ENCODE data around the gene EHMT1. TPM values are rescaled to one million over a fixed set of nuclear protein-coding genes. Genes with fewer than 3 reads are reported as not detected.

EHMT1 gene
- total and polyA plus RNA-seq, 2 experiments from 2014 or later = 162 to 177 TPM

DNA sequence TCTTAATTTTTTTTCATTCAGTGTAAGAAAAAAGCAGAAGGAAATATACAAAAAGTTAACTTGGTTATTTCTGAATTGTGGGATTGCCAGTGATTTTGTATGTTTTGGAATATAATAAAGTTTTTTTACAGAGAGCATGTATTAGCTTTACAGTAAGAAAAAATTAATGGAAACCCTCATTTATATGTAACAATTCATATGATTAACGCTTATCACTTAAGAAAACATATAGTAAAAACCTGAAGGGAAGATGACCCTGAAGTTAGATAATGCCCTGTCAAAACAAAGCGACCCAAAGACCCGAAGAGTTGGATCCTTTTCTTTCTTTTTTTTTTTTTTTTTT, 52.4 kb downstream of the EHMT1 start:
- no peaks in the 10 kb centered on the region for H4K20me1 ChIP-seq (replicated peaks; ENCODE audit: insufficient read depth)
- H3K36me3 ChIP-seq (ENCODE audit: insufficient read depth) = no peaks in the 10 kb centered on the region
- H3K9me2 ChIP-seq (ENCODE audit: insufficient read depth) = no peaks in the 10 kb centered on the region
- peaks cover 65% of the 10 kb centered on the region for H3K4me1 ChIP-seq (ENCODE audit: insufficient read depth)
- H3K27me3 ChIP-seq (ENCODE audit: insufficient read depth) = no peaks in the 10 kb centered on the region
- ATAC-seq (no peak), DNase-seq (ENCODE audit: low spot score) (no peak)
- no peak overlapping the region for H2AFZ ChIP-seq
- Mint-ChIP-seq H3K4me1 (peaks cover 85% of the 10 kb centered on the region), H3K27ac (0 out of 2 replicates have a peak overlapping the region, but pooled peaks have one; percentile 75), H3K4me3 (no peak overlapping the region), H3K27me3 (ENCODE audit: insufficient read depth, low read depth, poor library complexity) (peaks cover 19% of the 10 kb centered on the region), H3K9me3 (no peaks in the 10 kb centered on the region; the same call in 2 of the 3 replicates), H3K36me3 (ENCODE audit: low read depth) (peaks cover 36% of the 10 kb centered on the region)
- H3K4me2 ChIP-seq = 0 out of 2 replicates have a peak overlapping the region, but pooled peaks have one; percentile 34
- peaks cover 18% of the 10 kb centered on the region for H3F3A ChIP-seq (replicated peaks; ENCODE audit: low read depth)
- TF ChIP-seq CREB1 (CRISPR knock-in tag; IDR thresholded peaks at IDR 0.05; ENCODE audit: low read depth) (no peak), NANOG (IDR thresholded peaks at IDR 0.05; ENCODE audit: borderline replicate concordance) (no peak), POLR2AphosphoS5 (IDR thresholded peaks at IDR 0.05; ENCODE audit: low read depth) (no peak), ZNF331 (CRISPR knock-in tag; IDR thresholded peaks at IDR 0.05; ENCODE audit: low read depth) (no peak), JUNB (IDR thresholded peaks at IDR 0.05; ENCODE audit: unreplicated experiment) (no peak), EZH2phosphoT487 (IDR thresholded peaks at IDR 0.05; ENCODE audit: unreplicated experiment) (no peak), EZH2 (IDR thresholded peaks at IDR 0.05; ENCODE audit: low read depth, unreplicated experiment) (no peak)
- TF ChIP-seq, protein P1, sequence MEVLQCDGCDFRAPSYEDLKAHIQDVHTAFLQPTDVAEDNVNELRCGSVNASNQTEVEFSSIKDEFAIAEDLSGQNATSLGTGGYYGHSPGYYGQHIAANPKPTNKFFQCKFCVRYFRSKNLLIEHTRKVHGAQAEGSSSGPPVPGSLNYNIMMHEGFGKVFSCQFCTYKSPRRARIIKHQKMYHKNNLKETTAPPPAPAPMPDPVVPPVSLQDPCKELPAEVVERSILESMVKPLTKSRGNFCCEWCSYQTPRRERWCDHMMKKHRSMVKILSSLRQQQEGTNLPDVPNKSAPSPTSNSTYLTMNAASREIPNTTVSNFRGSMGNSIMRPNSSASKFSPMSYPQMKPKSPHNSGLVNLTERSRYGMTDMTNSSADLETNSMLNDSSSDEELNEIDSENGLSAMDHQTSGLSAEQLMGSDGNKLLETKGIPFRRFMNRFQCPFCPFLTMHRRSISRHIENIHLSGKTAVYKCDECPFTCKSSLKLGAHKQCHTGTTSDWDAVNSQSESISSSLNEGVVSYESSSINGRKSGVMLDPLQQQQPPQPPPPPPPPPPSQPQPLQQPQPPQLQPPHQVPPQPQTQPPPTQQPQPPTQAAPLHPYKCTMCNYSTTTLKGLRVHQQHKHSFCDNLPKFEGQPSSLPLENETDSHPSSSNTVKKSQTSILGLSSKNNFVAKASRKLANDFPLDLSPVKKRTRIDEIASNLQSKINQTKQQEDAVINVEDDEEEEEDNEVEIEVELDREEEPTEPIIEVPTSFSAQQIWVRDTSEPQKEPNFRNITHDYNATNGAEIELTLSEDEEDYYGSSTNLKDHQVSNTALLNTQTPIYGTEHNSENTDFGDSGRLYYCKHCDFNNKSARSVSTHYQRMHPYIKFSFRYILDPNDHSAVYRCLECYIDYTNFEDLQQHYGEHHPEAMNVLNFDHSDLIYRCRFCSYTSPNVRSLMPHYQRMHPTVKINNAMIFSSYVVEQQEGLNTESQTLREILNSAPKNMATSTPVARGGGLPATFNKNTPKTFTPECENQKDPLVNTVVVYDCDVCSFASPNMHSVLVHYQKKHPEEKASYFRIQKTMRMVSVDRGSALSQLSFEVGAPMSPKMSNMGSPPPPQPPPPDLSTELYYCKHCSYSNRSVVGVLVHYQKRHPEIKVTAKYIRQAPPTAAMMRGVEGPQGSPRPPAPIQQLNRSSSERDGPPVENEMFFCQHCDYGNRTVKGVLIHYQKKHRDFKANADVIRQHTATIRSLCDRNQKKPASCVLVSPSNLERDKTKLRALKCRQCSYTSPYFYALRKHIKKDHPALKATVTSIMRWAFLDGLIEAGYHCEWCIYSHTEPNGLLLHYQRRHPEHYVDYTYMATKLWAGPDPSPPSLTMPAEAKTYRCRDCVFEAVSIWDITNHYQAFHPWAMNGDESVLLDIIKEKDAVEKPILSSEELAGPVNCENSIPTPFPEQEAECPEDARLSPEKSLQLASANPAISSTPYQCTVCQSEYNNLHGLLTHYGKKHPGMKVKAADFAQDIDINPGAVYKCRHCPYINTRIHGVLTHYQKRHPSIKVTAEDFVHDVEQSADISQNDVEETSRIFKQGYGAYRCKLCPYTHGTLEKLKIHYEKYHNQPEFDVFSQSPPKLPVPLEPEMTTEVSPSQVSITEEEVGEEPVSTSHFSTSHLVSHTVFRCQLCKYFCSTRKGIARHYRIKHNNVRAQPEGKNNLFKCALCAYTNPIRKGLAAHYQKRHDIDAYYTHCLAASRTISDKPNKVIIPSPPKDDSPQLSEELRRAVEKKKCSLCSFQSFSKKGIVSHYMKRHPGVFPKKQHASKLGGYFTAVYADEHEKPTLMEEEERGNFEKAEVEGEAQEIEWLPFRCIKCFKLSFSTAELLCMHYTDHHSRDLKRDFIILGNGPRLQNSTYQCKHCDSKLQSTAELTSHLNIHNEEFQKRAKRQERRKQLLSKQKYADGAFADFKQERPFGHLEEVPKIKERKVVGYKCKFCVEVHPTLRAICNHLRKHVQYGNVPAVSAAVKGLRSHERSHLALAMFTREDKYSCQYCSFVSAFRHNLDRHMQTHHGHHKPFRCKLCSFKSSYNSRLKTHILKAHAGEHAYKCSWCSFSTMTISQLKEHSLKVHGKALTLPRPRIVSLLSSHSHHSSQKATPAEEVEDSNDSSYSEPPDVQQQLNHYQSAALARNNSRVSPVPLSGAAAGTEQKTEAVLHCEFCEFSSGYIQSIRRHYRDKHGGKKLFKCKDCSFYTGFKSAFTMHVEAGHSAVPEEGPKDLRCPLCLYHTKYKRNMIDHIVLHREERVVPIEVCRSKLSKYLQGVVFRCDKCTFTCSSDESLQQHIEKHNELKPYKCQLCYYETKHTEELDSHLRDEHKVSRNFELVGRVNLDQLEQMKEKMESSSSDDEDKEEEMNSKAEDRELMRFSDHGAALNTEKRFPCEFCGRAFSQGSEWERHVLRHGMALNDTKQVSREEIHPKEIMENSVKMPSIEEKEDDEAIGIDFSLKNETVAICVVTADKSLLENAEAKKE (CRISPR knock-in tag; IDR thresholded peaks at IDR 0.05) = no peak
- TF ChIP-seq, protein P2, sequence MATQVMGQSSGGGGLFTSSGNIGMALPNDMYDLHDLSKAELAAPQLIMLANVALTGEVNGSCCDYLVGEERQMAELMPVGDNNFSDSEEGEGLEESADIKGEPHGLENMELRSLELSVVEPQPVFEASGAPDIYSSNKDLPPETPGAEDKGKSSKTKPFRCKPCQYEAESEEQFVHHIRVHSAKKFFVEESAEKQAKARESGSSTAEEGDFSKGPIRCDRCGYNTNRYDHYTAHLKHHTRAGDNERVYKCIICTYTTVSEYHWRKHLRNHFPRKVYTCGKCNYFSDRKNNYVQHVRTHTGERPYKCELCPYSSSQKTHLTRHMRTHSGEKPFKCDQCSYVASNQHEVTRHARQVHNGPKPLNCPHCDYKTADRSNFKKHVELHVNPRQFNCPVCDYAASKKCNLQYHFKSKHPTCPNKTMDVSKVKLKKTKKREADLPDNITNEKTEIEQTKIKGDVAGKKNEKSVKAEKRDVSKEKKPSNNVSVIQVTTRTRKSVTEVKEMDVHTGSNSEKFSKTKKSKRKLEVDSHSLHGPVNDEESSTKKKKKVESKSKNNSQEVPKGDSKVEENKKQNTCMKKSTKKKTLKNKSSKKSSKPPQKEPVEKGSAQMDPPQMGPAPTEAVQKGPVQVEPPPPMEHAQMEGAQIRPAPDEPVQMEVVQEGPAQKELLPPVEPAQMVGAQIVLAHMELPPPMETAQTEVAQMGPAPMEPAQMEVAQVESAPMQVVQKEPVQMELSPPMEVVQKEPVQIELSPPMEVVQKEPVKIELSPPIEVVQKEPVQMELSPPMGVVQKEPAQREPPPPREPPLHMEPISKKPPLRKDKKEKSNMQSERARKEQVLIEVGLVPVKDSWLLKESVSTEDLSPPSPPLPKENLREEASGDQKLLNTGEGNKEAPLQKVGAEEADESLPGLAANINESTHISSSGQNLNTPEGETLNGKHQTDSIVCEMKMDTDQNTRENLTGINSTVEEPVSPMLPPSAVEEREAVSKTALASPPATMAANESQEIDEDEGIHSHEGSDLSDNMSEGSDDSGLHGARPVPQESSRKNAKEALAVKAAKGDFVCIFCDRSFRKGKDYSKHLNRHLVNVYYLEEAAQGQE (IDR thresholded peaks at IDR 0.05; ENCODE audit: unreplicated experiment) = no peak
- H3K79me2 ChIP-seq (replicated peaks; ENCODE audit: insufficient read depth) = peaks cover 86% of the 10 kb centered on the region
- no peak overlapping the region for H3K4me3 ChIP-seq
- peak overlapping the region; percentile 78 for H3K27ac ChIP-seq (ENCODE audit: low read depth)
